Neutrophil (primary cell): ENCODE results near the gene BCR.

Source experiments
- H3K27ac ChIP-seq: fragments of 200-600 bp; sonication (generic); 2 replicates; pipeline ENCODE4 v1.5.1; 2016; ENCODE audit warnings: mild to moderate bottlenecking, moderate library complexity
- H3K27me3 ChIP-seq: fragments of 200-600 bp; sonication (generic); 2 replicates; pipeline ENCODE4 v1.6.0; 2016; ENCODE audit warnings: mild to moderate bottlenecking
- H3K36me3 ChIP-seq: fragments of 200-600 bp; sonication (generic); 2 replicates; pipeline ENCODE4 v1.5.1; 2017
- H3K4me1 ChIP-seq, 2 experiments: fragments of 200-600 bp in 1 of 2; sonication (generic) in 1 of 2; 1 replicate in 1 of 2; 2 replicates in 1 of 2; pipeline versions ENCODE4 v1.5.1 to v1.6.1; 2013 to 2016; ENCODE audit warnings: low read depth in 1 of 2, low read length in 1 of 2, mild to moderate bottlenecking in 1 of 2, moderate library complexity in 1 of 2; ENCODE audit not compliant: control insufficient read depth in 1 of 2, insufficient read depth in 1 of 2
- H3K4me3 ChIP-seq, 2 experiments: fragments of 200-600 bp in 1 of 2; sonication (generic) in 1 of 2; 1 replicate in 1 of 2; 2 replicates in 1 of 2; pipeline ENCODE4 v1.5.1; 2013 to 2016; ENCODE audit warnings: low read depth in 1 of 2, low read length in 1 of 2, mild to moderate bottlenecking in 1 of 2, moderate library complexity in 1 of 2
- H3K9me3 ChIP-seq: fragments of 200-600 bp; sonication (generic); 2 replicates; pipeline ENCODE4 v1.5.1; 2016
- TF ChIP-seq, protein P1 (sequence below): fragments of 200-600 bp; sonication (generic); IDR thresholded peaks from 2 replicates; pipeline ENCODE4 v1.5.1; 2016; ENCODE audit warnings: antibody characterized with exemption

Gene BCR

GRCh38 chr22:23190526-23190925 is 10.2 kb downstream of the BCR start:
- no peaks in the 10 kb centered on the region for H3K9me3 ChIP-seq
- no peak overlapping the region for H3K4me3 ChIP-seq
- TF ChIP-seq, protein P1, sequence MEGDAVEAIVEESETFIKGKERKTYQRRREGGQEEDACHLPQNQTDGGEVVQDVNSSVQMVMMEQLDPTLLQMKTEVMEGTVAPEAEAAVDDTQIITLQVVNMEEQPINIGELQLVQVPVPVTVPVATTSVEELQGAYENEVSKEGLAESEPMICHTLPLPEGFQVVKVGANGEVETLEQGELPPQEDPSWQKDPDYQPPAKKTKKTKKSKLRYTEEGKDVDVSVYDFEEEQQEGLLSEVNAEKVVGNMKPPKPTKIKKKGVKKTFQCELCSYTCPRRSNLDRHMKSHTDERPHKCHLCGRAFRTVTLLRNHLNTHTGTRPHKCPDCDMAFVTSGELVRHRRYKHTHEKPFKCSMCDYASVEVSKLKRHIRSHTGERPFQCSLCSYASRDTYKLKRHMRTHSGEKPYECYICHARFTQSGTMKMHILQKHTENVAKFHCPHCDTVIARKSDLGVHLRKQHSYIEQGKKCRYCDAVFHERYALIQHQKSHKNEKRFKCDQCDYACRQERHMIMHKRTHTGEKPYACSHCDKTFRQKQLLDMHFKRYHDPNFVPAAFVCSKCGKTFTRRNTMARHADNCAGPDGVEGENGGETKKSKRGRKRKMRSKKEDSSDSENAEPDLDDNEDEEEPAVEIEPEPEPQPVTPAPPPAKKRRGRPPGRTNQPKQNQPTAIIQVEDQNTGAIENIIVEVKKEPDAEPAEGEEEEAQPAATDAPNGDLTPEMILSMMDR, result no peak
- peaks cover 11 to 13% of the 10 kb centered on the region in 2 experiments for H3K4me1 ChIP-seq
- peaks cover 8% of the 10 kb centered on the region for H3K36me3 ChIP-seq
- H3K27me3 ChIP-seq, result no peaks in the 10 kb centered on the region
- H3K27ac ChIP-seq, result no peak overlapping the region

- Histone ChIP-seq H3K4me1 (peaks cover 4 to 6% of the 10 kb centered on the region in 2 experiments), H3K27me3 (no peaks in the 10 kb centered on the region), H3K36me3 (peaks cover 8% of the 10 kb centered on the region), H3K9me3 (no peaks in the 10 kb centered on the region), H3K27ac (no peak overlapping the region), H3K4me3 (no peak overlapping the region)
- TF ChIP-seq, protein P1, result no peak
These were observed 11.8 kb downstream of the BCR start for GRCh38 chr22:23192133-23192532.

GRCh38 chr22:23192558-23192957 is 12.2 kb downstream of the BCR start:
- H3K4me3 ChIP-seq, result no peak overlapping the region
- TF ChIP-seq, protein P1, result no peak
- no peaks in the 10 kb centered on the region for H3K27me3 ChIP-seq
- H3K9me3 ChIP-seq, result no peaks in the 10 kb centered on the region
- H3K36me3 ChIP-seq, result peaks cover 8% of the 10 kb centered on the region
- no peak overlapping the region for H3K27ac ChIP-seq
- H3K4me1 ChIP-seq, result peaks cover 8 to 10% of the 10 kb centered on the region in 2 experiments

DNA sequence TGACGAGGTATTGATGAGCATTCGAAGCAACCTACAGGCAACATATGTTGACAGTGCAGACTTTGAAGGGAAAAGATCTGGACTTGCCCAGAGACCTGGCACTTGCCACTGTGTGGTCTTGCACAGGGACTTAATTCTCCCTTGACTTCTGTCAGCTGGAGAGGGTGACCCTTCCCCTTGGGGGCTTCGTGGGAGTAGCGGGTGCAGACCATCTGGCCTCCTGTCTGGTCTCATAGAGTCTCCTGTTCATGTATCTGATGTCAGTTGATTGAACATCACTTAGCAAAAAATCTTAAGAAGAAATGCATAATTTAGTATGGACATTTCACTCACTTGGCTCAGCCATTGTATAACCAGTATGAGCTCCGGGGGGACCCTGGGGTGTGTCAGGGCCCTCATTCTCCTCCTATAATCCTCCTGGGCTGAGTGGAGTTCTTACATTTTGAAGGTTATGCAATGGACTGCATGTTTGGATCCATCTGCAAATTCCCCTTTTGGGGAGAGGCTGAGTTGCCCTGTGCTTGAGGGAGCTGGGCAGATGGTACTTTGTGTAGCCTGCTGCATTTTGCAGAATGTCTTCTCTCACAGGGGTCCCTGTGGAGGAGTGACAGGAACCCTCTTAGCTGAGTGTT is 13.0 kb downstream of the BCR start:
- Histone ChIP-seq H3K36me3 (peaks cover 8% of the 10 kb centered on the region), H3K4me1 (peaks cover 16 to 18% of the 10 kb centered on the region in 2 experiments), H3K27ac (no peak overlapping the region), H3K9me3 (no peaks in the 10 kb centered on the region), H3K4me3 (no peak overlapping the region), H3K27me3 (no peaks in the 10 kb centered on the region)
- TF ChIP-seq, protein P1, result no peak

DNA sequence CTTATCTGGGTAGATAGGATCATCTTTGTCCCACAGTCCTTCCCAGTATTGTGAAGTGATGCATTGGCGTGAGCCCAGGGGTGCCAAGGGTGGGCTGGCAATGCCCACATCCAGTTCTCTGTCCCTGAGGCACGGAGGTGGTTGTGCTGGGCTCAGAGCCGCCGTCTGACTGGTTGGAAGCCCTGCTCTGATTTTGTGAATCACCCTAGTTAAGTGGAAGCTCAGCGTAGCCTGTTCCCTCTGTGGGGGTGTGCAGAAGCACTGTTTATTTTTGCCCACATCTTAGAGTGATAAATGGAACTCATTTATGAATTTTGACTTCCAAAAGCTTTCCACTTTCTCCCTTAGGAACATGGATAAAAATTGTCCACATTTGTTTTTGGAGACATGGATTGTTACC is 13.6 kb downstream of the BCR start:
- Histone ChIP-seq H3K4me3 (no peak overlapping the region), H3K27ac (no peak overlapping the region), H3K4me1 (peaks cover 17 to 20% of the 10 kb centered on the region in 2 experiments), H3K27me3 (no peaks in the 10 kb centered on the region), H3K36me3 (peaks cover 8% of the 10 kb centered on the region), H3K9me3 (no peaks in the 10 kb centered on the region)
- TF ChIP-seq, protein P1, result no peak
